DMS153 (cell line): Measurements from ENCODE around the gene SOS2.

Experiments
- DNase-seq: peaks from one replicate; lab custom pipeline; 2025; lab: John Stamatoyannopoulos, UW

SOS2 gene

DNA sequence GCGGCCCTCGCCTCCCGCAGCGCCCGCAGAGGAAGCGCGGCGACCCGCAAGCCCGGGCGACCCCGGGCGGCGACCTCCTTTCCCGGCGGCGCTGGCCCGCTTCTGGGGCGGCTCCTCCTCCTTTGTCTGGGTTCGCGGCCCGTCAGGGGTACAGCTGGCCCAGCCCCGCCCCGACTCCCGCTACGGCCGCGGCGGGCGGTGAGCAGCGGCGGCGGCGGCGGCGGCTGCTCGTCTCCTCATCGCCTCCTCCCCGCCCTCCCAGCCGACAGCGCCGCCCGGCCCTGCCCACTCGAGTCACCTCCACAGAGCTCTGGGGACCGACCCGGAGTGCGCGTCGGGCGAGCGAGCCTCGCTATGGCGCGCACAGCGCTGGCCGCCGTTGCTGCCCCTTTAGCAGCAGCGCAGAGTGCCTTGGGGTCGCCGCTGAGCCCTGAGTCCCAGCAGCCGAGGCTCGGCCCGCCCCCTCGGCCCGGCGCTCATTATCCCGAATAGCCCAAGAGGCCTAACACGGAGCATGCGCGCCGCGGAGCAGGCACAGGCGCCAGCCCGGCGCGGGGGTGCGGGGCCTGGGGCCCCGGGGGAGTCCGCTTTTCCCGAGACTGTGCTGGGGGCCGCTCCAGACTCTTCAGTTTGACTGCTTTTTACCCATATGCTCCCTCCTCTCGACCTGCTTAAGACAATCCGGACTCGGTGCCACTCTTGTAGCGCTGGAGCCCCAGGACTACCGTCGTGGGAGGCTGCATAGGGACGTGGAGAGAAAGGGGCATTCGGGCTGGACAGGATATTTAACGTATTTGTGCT is at the start of gene SOS2:
TSS of gene SOS2 (minus strand) at position 104 of the 801 bp plus-strand sequence. CDS start 295 bp downstream, outside the sequence.
- DNase-seq: peak; percentile 63

DNA sequence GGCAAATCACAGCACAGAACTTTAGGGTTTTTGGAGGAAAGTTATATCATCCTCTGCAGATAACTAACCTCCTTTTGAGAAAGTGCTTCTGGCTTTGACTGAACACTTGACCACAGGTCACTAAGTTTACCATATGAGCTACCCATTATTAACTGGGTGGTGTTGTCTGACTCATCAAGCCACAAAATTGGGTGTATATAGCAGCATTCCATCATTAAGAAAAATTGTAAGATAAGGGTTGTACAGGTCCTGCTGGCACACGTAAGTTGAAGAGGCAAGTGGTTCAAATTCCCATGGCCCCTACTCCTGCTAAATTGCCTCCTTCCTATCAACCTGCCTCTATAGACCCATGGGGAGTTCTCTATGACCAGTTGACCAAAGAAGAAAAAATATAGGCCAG is 41.1 kb upstream of the SOS2 start:
- no peak for DNase-seq

DNA sequence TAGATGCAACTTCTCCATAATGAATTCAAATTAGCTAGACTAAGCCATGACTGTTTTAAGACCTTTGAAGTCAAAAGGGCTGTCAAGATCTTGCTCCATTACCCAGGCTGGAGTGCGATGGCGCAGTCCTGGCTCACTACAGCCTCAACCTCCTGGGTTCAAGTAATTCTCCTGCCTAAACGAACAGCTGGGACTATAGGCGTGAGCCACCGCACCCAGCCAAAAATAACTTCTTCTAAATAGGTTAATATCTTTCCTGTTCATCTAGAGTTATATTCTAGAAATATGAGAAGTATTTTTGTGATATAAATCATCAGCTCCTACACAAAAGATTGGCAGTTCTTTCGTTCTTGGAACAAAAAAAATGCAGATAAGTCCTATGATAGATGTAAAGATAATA is 39.6 kb upstream of the SOS2 start:
- no peak for DNase-seq

DNA sequence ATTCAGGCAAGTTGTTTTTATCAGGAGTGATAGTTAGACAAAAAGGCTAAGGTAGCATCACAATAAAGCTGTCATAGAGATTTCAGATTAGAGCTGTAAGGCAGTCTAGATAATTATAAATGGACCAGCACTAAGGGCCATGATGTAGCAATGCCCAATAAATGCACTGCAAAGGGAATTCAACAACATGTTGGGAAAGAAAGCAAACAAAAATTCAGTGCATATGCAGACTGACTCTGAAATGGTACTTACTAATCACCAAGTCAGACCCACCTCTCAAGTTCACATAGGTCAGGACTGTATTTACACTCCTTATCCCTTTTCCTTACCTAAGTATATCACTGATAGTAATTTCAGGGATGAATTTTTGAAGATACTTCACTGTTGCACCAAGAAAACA is 33.7 kb upstream of the SOS2 start:
- no peak for DNase-seq

DNA sequence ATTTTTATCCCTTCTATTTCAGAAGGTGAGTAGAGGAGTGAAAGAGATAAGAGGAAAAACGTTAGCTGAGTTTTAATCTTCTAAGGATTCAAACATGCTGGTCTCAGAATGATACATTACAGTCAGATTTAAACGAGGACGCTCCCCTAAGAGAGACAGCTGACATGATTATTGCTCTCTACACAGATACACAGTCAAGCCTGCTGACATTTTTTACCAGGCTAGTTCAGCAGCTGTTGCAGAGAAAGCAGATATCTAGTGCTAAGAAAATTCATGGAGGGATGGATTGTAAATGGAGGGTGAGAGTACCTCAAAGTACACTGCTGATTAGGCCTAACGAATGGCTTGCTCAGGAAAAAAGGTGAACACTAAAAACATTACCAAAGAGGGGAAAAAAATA is 31.9 kb upstream of the SOS2 start:
- DNase-seq: no peak

DNA sequence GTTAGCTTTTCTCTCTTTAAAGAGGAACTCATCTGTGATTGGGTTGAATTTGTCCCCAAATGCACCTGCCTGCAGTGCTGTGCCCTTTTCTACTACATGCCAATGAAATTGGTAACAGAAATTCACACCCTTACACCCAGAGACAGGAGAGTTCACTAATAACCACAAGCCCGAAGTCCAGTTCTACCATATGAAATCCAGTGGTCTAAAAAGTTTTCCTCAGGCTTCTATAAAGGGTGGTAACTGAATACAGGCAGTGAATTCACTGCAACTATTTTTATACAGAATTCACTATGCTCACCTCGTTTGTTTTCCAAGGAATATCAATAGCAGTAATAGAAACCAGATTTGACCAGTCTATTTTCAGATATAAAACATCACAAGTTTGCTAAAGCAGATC is 31.5 kb upstream of the SOS2 start:
- no peak for DNase-seq

DNA sequence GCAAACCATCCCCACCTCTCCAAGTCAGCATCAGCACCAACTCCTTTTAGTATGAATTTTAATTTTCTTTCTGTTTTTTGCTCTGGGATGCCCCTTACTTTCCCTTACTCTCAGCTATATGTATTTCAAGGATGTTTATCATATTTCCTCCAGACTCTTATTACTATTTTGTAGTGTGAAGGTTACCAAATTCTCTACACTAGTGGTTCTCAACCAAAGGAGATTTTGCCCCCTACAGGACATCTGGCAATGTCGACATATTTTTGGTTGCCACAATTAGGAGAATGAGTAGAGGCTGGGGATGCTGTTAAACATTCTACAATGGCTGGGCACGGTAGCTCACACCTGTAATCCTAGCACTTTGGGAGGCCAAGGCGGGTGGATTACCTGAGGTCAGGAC is 29.1 kb upstream of the SOS2 start:
- no peak for DNase-seq

DNA sequence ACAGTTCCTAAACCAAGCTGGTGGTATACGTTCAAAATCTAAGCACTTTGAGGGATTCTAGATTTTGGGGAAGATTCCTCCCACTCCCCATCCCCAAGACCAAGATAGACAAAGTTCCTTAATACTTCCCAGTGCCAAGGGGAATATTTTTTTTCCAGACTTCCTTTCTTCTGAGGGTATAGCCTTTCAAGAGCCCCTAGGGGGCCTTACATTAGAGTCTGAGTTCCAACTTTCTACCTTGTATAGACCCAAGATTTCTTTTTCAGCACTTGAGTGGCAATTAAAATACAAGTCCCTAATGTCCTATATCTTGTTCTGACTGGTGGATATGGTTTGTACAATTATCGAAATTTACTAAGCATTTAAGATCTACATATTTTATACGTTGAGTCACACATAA is 28.7 kb upstream of the SOS2 start:
- no peak for DNase-seq

DNA sequence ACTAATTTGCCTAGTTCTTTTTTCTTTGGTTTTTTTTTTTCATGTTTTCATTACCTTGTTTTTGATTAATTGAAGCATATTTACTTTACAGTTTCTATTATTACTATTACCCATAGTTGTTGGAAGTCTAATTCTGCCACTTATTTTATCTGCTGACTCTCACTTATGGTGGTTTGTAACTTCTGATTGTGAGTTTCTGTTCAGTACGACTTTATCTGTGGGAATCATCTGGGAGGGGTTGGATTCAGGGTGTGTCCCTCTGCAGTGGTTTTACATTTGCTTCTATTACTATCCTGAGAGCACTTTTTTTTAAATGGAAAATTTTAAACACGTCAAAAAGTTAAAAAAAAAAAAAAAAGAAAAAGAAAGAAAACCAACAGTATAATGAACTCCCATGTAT is 26.4 kb upstream of the SOS2 start:
- no peak for DNase-seq

DNA sequence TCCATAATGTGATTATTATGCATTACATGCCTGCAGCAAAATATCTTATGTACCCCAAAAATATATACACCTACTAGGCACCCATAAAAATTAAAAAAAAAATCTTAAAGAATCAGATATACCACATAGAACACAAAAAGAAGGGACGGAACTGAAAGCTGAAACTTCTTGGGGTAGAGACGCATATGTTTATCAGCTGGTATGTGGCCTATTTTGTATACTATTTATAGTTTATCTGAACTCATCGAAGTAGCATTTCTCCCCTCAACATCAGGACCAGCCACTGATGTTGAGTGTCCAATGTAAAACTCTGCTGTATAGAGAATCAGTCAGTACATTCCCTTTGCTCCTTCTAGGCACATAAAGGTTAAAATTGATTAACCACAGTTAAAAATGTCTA is 22.9 kb upstream of the SOS2 start:
- DNase-seq: no peak

DNA sequence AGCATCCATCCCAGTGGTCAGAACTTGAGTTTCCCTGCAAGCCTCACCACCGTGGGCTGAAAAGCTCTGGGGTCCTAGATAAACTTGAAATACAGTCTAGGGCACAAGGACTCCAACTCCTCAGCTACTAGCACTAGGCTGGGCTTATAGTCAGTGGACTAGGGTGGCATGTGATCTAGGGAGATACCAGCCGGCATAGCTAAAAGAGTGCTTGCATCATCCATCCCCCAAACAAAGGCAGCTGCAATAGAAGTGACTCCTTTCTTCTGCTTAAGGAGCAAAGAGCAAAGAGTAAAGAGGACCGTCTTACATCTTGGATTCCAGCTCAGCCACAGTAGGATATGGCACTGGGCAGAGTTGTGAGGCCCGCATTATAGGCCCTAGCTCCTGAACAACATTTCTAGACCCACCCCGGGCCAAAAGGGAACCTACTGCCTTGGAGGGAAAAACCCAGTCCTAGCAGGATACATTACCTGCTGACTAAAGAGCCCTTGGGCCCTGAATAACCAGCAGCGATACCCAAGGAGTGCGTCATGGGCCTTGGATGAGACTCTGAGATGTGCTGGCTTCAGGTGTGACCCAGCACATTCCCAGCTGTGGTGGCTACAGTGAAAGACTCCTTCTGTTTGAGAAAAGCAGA is 17.9 kb upstream of the SOS2 start:
- DNase-seq: no peak

DNA sequence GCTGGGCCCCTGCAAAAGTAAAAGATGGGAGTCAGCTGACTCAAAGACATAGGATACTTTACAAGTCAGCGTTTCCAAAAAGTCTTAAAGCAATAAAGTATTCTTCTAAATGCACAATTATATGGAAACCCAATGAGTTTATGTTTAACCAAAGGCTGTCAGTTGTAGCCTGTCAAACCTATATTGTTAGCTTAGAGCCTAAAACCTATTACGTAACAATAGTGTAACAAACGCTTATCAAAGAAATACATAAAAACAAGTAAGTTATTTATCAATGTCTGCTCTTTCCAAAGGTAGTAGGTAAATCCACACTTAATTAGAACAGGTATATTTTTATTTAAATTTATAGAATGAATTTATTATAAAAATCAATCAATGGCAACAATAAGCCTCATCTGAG is 15.9 kb upstream of the SOS2 start:
- DNase-seq: no peak

DNA sequence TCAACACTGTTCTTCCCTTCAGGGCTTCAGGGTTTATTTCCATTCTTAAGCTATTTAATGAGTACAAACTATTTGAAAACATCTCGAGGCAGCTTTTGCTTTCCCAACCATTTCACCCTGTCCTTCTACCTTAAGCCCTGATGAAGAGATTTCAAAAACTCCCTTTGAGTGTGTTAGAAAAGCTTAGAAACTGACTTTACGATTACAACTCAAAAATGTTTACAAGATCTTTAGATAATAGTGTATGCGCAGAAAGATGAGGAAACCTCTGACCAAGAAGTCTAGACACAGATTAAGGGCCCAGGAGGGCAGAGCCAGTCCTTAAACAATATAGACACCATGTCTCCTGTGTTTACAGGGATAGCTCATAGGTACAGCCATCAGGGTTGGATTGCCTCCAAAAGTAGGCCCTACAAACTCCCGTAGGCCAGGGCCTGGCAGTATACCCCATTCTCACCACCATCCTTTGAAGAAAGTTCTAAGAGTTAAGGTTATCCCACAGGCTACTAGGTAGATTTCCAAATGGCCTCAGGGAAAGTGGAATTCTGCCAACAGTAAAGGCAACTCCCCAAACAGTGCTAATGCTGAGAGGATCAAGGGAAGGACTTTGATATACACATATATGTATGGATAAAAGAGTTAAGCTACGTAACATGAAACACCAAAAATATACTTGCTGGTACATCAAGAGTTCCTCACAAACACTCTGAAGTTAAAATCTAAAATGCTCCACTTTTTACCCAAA is 11.4 kb upstream of the SOS2 start:
- no peak for DNase-seq

DNA sequence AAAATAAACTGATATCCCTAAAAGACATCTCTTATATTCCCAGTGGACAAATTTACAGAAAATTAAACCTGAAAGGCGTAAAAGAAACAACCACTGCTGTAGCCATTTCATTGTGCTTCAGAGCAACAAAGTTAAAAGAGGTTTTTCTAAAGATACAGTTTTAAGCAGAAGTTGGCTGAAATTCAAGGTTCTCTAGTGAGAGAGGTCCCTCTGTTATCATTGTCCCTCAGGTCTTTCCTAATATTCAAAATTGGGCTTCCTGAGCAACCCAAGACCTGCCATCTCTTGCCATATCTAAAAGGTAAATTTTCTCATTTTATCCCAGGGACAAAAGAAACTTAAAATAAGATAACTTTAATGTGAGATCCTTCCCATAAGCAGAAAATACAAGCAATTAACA is 10.7 kb upstream of the SOS2 start:
- no peak for DNase-seq

DNA sequence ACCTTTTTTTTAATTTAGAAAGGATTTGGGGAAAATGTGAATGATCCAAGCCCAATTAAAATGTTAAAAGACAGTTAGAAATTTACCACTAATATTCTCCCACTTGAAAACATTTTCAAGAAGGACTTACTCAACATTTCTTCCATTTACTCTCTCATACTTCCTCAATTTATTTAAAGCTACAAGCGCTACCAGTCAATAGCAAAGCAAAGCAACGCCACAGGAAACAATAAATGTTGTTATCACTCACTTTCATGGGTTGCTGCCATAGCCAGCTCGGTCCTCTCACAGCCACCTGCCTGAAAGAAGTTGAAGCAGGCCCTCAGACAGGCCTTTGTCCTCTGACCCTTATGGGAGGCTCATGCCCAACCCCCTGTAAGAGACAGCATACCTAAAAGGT is 6.0 kb upstream of the SOS2 start:
- peak; percentile 79 for DNase-seq

DNA sequence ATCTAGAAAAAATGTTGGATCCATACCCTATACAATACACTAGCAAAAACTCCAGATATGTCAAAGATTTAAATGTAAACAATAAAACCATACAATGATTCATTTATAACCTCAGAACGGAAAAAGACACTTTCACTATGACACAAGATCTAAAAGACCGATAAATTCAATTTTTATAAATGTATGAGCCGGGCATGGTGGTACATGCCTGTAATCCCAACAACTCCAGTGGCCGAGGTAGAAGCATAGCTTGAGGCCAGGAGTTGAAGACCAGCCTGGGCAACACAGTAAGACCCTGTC is 2.5 kb upstream of the SOS2 start:
- no peak for DNase-seq

DNA sequence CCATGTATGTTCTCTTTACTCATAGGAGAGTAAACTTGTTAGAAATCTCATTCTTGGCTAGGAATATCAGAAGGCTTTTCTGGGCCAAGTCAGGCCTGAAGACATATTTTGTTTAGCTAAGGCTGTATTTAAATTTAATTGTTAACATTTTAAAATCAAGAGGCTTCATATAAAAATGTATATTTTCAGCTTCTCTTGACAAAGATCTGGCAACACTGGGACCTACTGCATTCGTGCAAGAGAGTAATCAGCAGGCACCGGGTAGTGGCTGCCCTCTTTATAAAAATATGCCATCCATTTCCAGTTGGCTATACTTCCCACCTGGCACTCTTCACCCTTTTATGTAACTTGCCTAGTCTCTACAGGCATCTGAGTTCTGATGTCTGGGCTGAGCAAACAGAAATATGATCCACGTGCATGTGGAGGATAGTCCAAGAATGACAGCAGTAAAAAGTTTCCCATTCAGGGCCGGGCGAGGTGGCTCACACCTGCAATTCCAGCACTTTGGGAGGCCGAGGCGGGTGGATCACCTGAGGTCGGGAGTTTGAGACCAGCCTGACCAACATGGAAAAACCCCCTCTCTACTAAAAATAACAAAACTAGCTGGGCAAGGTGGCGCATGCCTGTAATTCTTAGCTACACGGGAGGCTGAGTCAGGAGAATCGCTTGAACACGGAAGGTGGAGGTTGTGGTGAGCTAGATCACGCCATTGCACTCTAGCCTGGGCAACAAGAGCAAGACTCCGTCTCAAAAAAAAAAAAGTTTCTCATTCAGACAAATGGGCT is 2.0 kb upstream of the SOS2 start:
- peak; percentile 42 for DNase-seq

DNA sequence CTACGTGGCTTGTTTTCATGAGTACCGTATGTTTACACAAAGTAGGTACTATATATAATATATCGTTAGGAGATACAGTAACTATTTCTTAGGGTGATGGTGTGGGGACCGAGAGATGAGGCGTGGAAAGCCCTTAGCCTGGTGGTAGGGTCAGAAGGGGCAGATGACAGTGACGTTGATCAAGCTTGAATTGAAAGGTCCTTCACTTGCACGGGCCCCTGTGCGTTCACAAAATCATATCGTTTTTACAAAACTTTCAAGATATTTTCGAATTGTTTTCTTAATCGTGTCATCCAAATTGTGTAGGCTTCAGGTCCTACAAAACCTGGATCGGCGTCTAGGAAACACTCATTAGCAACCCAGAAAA is 881 bp upstream of the SOS2 start:
- DNase-seq: no peak

DNA sequence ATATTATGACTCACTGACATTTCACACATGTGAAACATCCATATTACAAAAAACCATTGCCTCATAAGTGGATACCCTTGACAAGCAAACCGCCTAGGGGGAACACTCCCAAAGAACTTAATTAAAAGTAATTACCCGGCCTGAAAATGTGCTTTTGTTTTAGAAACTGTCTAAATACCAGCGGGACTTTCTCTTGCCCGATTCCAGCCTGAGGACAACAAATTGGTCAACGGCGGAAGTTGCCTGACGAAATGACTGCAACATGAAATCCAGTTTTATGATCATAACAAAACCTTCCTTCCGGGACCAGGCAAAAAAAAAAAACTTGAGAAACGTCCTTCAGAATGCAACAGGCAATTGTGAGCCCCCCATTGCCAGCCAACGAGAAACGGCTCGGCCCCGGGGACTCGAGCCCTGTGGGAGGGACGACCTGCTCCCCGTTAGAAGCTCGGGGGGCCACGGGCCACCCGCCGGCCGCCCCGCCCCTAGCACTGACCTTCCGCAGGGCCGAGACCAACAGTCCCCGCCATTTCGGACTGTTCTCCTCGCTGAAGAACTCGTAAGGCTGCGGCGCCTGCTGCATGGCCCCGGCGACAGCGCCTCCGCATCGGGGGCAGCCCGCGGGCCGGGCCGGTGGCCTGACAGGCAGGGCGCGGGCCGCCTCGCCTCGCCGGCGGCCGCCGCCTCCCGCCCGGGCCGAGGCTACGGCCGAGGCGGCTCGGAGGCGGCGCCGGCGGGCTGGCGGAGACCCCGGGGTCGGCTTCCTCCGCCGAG is 490 bp downstream of the SOS2 start:
- DNase-seq: peak; percentile 3

DNA sequence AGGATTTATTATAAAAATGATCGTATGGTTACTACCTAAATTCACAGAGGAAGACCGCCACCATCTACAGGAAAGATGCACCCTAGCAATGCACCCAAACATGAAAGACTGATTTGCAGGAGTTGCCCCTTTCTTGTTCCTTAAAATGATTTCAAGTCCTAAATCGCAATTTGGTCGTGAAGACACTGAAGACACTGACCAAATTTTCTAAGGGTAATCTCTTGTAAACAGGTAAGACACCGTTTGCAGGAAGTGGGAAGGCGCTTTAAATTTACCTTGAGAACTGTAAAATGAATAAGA is 1.0 kb downstream of the SOS2 start:
- no peak for DNase-seq

DNA sequence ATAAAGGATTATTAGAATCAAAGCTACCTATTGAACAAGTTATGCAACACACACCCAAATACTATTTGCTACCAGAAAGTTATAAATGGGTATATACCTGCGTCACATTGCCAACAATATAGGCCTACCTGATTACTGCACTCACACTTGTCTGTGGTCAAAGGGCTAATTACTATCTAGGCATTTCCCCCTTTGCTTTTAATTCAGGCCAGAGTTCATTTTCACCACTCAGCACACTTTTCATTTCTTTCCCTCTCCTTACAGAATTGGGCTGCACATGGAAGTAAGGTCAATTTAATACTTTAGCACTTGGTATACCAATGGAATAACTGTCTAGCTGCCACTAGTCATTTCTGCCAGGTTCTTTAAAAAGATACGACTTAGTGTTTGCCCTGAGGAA is 1.7 kb downstream of the SOS2 start:
- no peak for DNase-seq

DNA sequence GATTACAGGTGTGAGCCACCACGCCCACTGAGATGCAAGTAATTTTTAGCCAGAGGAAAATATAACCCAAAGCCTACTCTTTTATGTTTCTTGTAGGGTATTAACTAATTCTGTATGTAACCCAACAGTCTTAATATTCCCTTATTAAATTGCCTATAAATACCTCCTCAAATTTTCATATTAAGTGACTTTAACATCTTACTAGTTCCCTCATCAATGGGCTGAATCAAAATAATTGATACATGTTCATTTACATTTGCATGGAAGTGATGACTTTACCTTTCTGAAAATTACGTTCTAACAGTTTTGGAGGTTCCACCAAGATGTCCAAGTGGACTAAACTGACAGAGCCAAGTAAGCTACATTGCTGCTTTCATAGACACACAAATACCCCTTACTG is 3.1 kb downstream of the SOS2 start:
- no peak for DNase-seq
